Measurements from ENCODE around the gene ALKBH7.

GRCh38 chr19:6354098-6354674 is 18.4 kb upstream of the ALKBH7 start:
- TF ChIP-seq CTCF (IDR thresholded peaks at IDR 0.05; ENCODE audit: low read depth, low read length) = no peak
- no peak for TF ChIP-seq POLR2A (IDR thresholded peaks at IDR 0.05; ENCODE audit: extremely low read depth, insufficient read length)
- TF ChIP-seq, protein P1, sequence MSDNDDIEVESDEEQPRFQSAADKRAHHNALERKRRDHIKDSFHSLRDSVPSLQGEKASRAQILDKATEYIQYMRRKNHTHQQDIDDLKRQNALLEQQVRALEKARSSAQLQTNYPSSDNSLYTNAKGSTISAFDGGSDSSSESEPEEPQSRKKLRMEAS (IDR thresholded peaks at IDR 0.05; ENCODE audit: low read depth, low read length) = no peak

All from NB4 (cell line).